GM21576 (cell line): ENCODE measurements around the gene ETV6.
"Not testable (repeated sequence)": the region's sequence is repeated elsewhere in the genome, so short reads cannot be mapped to it uniquely, and the experiment has no call there.

Experiments
- ATAC-seq: cut with Tn5 transposase; IDR thresholded peaks from one replicate; pipeline ENCODE4 v1.9.1; 2021; ENCODE audit warnings: mild to moderate bottlenecking, moderate library complexity; ENCODE audit not compliant: unreplicated experiment

The ETV6 gene

GRCh38 chr12:11901701-11902524, 252.4 kb downstream of the ETV6 start:
- ATAC-seq: no peak

GRCh38 chr12:11902525-11902875, 253.0 kb downstream of the ETV6 start:
- no peak for ATAC-seq

GRCh38 chr12:11904124-11904523, 254.7 kb downstream of the ETV6 start:
- ATAC-seq: no peak

GRCh38 chr12:11905534-11905933, 256.1 kb downstream of the ETV6 start:
- ATAC-seq: no peak

GRCh38 chr12:11906286-11906935, 256.9 kb downstream of the ETV6 start:
- no peak for ATAC-seq

GRCh38 chr12:11907625-11908024, 258.2 kb downstream of the ETV6 start:
- no peak for ATAC-seq

- not testable (repeated sequence) for ATAC-seq
These were observed 259.9 kb downstream of the ETV6 start for GRCh38 chr12:11909406-11909805.

GRCh38 chr12:11916113-11916512, 266.6 kb downstream of the ETV6 start:
- no peak for ATAC-seq

DNA sequence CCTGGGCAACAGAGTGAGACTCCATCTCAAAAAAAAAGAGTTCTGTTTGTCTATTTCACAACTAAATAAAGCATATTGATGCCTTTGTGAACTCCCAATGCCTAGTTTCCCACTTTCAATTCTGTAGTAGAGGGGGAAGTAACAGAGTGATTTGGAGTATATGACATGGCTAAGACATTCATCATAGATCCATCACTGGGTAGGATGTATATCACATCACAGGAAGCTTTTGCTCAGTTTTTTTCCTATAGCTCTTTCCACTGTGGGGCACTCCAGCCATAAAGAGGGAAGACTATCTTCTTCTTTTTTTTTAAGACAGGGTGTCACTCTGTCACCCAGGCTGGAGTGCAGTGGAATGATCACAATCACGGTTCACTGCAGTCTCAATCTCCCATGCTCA, 267.3 kb downstream of the ETV6 start:
- ATAC-seq: no peak

GRCh38 chr12:11917501-11917900, 268.0 kb downstream of the ETV6 start:
- no peak for ATAC-seq

GRCh38 chr12:11920231-11920630, 270.8 kb downstream of the ETV6 start:
- ATAC-seq: no peak

DNA sequence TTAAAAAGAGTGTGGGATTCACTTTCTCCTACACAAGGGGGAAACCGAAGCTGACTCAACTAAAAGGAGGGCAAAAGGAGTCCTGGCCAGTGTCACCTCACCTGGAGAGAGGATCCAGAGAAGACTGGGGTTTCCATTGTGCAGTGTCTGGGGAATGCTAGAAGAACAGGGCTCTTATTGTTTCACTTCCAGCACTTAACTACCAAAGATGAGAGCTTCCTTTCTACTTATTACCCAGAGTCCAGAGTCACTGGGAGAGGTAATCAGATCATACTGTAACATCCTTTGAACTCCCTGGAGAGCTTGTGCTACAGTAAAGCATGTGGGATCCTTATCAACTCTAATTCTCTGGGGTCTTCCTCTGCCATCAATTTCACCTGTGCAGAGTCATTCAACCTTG, 272.9 kb downstream of the ETV6 start:
- ATAC-seq: no peak

DNA sequence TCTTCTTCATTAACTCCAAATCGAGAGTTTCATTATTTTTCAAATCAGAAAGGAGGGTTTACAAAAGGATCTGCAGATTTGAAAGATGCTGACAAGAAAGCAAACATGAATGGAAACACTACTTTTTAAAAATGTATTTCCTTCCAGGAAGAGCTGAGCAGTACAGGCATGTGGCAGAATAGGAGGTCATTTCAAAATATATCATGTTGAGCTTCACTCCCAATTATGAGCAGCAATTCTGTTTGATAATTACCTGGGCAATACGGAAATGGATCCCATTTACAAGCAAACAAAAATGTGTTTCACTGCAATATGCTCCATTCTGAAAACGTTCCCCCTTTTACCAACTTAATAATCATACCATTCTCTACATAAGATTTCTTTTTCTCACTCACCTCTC, 273.6 kb downstream of the ETV6 start:
- ATAC-seq: no peak

GRCh38 chr12:11927286-11927935, 277.9 kb downstream of the ETV6 start:
- ATAC-seq: no peak

GRCh38 chr12:11929714-11930113, 280.2 kb downstream of the ETV6 start:
- ATAC-seq: no peak

- no peak for ATAC-seq
These were observed 289.7 kb downstream of the ETV6 start for GRCh38 chr12:11939223-11939622.

GRCh38 chr12:11941606-11942337, 292.3 kb downstream of the ETV6 start:
- no peak for ATAC-seq

DNA sequence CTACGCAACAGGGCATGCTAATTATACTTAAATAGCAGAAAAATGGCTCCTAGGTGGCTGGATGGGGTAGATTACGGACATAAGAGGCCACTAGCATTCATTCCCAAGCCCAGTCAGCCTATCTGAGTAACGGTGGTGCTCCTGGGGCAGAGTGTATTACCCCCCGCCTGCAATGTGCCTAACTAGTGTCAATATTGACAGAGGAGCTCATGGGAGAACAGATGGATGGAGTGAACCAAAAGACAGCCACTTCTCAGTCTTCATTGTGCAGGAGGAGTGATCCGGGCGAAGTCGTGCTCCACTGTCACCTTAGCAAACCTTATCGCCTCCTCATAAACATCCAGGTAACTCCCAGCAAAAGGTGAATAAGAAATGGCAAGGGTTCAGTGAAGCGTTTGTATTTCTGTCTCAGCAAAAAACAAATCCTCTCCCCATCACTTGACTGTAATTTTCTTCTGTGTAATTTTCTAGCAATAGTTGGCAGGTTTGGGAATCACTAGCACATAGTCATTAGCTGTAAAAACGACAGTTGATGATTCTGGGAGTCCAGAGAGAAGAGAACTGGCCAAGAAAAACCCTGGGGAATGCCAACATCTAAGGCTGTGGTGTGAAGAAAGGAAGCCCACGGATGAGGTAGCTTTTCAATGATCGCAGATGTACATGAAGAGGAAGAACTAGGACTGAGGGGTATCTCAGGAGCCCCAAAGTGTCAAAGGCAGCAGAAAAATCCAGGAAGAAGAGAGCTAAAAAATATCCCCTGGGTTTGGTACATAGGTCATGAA, 294.6 kb downstream of the ETV6 start:
- ATAC-seq: no peak
